SH-SY5Y (cell line): ENCODE measurements around the gene SUSD6.

Source experiments
- GATA2 ChIP-seq: IDR thresholded peaks from 2 replicates; pipeline ENCODE4 v1.6.1; 2011; ENCODE audit warnings: mild to moderate bottlenecking, low read depth, low read length
- GATA3 ChIP-seq: IDR thresholded peaks from 2 replicates; pipeline ENCODE4 v1.6.1; 2011; ENCODE audit warnings: low read depth, mild to moderate bottlenecking, low read length, moderate library complexity

- no peak for TF ChIP-seq GATA2
- no peak for TF ChIP-seq GATA3
Measured at GRCh38 chr14:69672356-69672755, 61.0 kb downstream of the SUSD6 start.
